Measurements from ENCODE around the gene IQCC.

The IQCC gene

GRCh38 chr1:32224285-32224684 lies 18.8 kb downstream of the IQCC start:
- no peak for DNase-seq

GRCh38 chr1:32228771-32229170 lies 23.3 kb downstream of the IQCC start:
- DNase-seq: no peak

- DNase-seq: no peak
Observed at GRCh38 chr1:32231843-32232432, 26.5 kb downstream of the IQCC start.

- no peak for DNase-seq
Observed at GRCh38 chr1:32232558-32233304, 27.3 kb downstream of the IQCC start.

- DNase-seq: no peak
Observed at GRCh38 chr1:32234792-32235191, 29.3 kb downstream of the IQCC start.

- DNase-seq: no peak
Observed at GRCh38 chr1:32239337-32239736, 33.9 kb downstream of the IQCC start.

- DNase-seq: no peak
Observed at GRCh38 chr1:32239790-32240139, 34.3 kb downstream of the IQCC start.

GRCh38 chr1:32240140-32240951 lies 34.9 kb downstream of the IQCC start:
- DNase-seq: peak; percentile 54 to 55

GRCh38 chr1:32241001-32241763 lies 35.7 kb downstream of the IQCC start:
- DNase-seq: peak in 1 of 2 donors; percentile 31

GRCh38 chr1:32242341-32242851 lies 36.9 kb downstream of the IQCC start:
- DNase-seq: no peak

- no peak for DNase-seq
Observed at GRCh38 chr1:32246888-32247273, 41.4 kb downstream of the IQCC start, which contains the start of gene FAM167B. TSS of gene FAM167B (plus strand) at chr1:32247222. CDS start at chr1:32247422, 200 bp downstream.

- DNase-seq: no peak
Observed at GRCh38 chr1:32247452-32247851, 42.0 kb downstream of the IQCC start.

- DNase-seq: peak; percentile 66 to 74
Observed at GRCh38 chr1:32247983-32248889, 42.8 kb downstream of the IQCC start.

GRCh38 chr1:32249831-32250525 lies 44.5 kb downstream of the IQCC start:
- peak; percentile 79 to 81 for DNase-seq

GRCh38 chr1:32250893-32251716 lies 45.6 kb downstream of the IQCC start, which contains the start of gene LCK:
TSS of gene LCK (plus strand) at chr1:32251265. CDS start at chr1:32274330, 23,065 bp downstream.
- peak; percentile 57 to 67 for DNase-seq

GRCh38 chr1:32255072-32256071 lies 49.9 kb downstream of the IQCC start:
- no peak for DNase-seq

- no peak for DNase-seq
Observed at GRCh38 chr1:32256473-32257226, 51.2 kb downstream of the IQCC start.

GRCh38 chr1:32257227-32257508 lies 51.7 kb downstream of the IQCC start:
- no peak for DNase-seq

All from activated CD4-positive, alpha-beta T cell treated with anti-CD3 and anti-CD28 coated beads for 4 hours (primary cell).